K562 (cell line): ENCODE results near the gene MTF1. TPM values are rescaled to one million over a fixed set of nuclear protein-coding genes. Genes with fewer than 3 reads are reported as not detected.

Experiments
- ATAC-seq: fragments of 200-7000 bp; cut with Tn5 transposase; 3 replicates; pipeline ENCODE4 v1.9.1; 2020; ENCODE audit warnings: moderate library complexity
- BruUV-seq: library from RNA; stranded (reverse); fragments of 400-500 nt; replicated peaks from 2 replicates; lab custom pipeline; 2021; lab: Mats Ljungman, UMichigan
- CTCF ChIA-PET: fragments of 300-600 bp; formaldehyde crosslinking; extraction: SDS; loops from one replicate; lab custom pipeline; 2021; ENCODE audit warnings: low intra/inter-chr PET ratio; lab: Yijun Ruan, JAX
- POLR2A ChIA-PET: fragments of 300-600, 350-650 bp; sonication (Branson Sonifier 250); formaldehyde crosslinking; extraction: SDS; loops from one replicate; lab custom pipeline; 2021; ENCODE audit warnings: antibody characterized with exemption, inconsistent platforms; lab: Yijun Ruan, JAX
- DNase-seq, 4 experiments: peaks; one replicate each; pipeline versions ENCODE4 v3.0.0 to v3.0.0-alpha.2; 2011 to 2018; ENCODE audit warnings: low spot score in 3 of 4, mixed read lengths in 3 of 4; ENCODE audit errors: extremely low read depth in 1 of 4
- FAIRE-seq: peaks from 2 replicates; lab custom pipeline; 2011; peaks lifted over from hg19 to GRCh38; lab: Jason Lieb, UNC
- H2AFZ ChIP-seq: 2 replicates; pipeline ENCODE4 v1.6.0; 2011; ENCODE audit warnings: low read depth, low read length, control low read depth, inconsistent platforms
- H3K27ac ChIP-seq: fragments of 200-600 bp; 3 replicates; pipeline ENCODE4 v1.8.0; 2011; ENCODE audit warnings: low read depth, mild to moderate bottlenecking, control low read depth, inconsistent platforms, low read length, moderate library complexity, mixed read lengths; ENCODE audit errors: extremely low read depth
- H3K27me3 ChIP-seq, 2 experiments: fragments of 300-600 bp in 1 of 2; 2 replicates in 1 of 2; 3 replicates in 1 of 2; pipeline versions ENCODE4 v1.6.0 to v1.8.0; 2011; ENCODE audit warnings: inconsistent platforms in 2 of 2, low read length in 2 of 2, mild to moderate bottlenecking in 1 of 2, mixed read lengths in 1 of 2, moderate library complexity in 1 of 2; ENCODE audit not compliant: control insufficient read depth in 2 of 2, insufficient read depth in 2 of 2
- H3K36me3 ChIP-seq: fragments of 300-600 bp; 3 replicates; pipeline ENCODE4 v1.8.0; 2011; ENCODE audit warnings: mild to moderate bottlenecking, low read length, inconsistent platforms; ENCODE audit not compliant: control insufficient read depth, insufficient read depth
- H3K4me1 ChIP-seq, 2 experiments: fragments of 200-600 bp in 1 of 2; replicated peaks in 1 of 2; 2 replicates in 1 of 2; 3 replicates in 1 of 2; pipeline versions ENCODE4 v1.5.1 to v1.8.0; 2011; ENCODE audit warnings: inconsistent platforms in 2 of 2, low read length in 2 of 2, mild to moderate bottlenecking in 1 of 2, mixed read lengths in 1 of 2, moderate library complexity in 1 of 2; ENCODE audit not compliant: control insufficient read depth in 2 of 2, insufficient read depth in 2 of 2
- H3K4me2 ChIP-seq: 2 replicates; pipeline ENCODE4 v1.6.1; 2011; ENCODE audit warnings: low read length, control low read depth, inconsistent platforms, mixed read lengths; ENCODE audit not compliant: insufficient read depth
- H3K4me3 ChIP-seq: fragments of 200-600 bp; sonication (generic), shearing (Covaris generic); 2 replicates; pipeline ENCODE4 v1.5.1; 2016; ENCODE audit warnings: control low read depth, inconsistent platforms
- H3K79me2 ChIP-seq: fragments of 200-600 bp; 3 replicates; pipeline ENCODE4 v1.8.0; 2011; ENCODE audit warnings: low read length, inconsistent platforms; ENCODE audit not compliant: control insufficient read depth, insufficient read depth
- H3K9ac ChIP-seq, 2 experiments: 2 replicates each; pipeline versions ENCODE4 v1.6.0 to v1.6.1; 2011; ENCODE audit warnings: low read depth in 2 of 2, low read length in 2 of 2, control low read depth in 1 of 2, inconsistent platforms in 1 of 2, mild to moderate bottlenecking in 1 of 2, mixed read lengths in 1 of 2; ENCODE audit not compliant: insufficient read depth in 1 of 2
- H3K9me1 ChIP-seq: one replicate; pipeline ENCODE4 v1.6.0; 2011; ENCODE audit warnings: inconsistent platforms, mild to moderate bottlenecking, low read length, moderate library complexity; ENCODE audit not compliant: control insufficient read depth, insufficient read depth
- H3K9me3 ChIP-seq: replicated peaks from 2 replicates; pipeline ENCODE4 v1.5.1; 2011; ENCODE audit warnings: low read depth, low read length, inconsistent platforms; ENCODE audit not compliant: control insufficient read depth, insufficient read depth
- H4K20me1 ChIP-seq: replicated peaks from 2 replicates; pipeline ENCODE4 v1.6.1; 2011; ENCODE audit warnings: low read length, inconsistent platforms, mixed read lengths; ENCODE audit not compliant: control insufficient read depth, insufficient read depth
- BCL6 ChIP-seq: fragments of 250-450 bp; sonication (Bioruptor Pico); IDR thresholded peaks from 2 replicates; pipeline ENCODE4 v1.4.0; 2020
- GTF2B ChIP-seq: IDR thresholded peaks from 2 replicates; pipeline ENCODE4 v1.6.1; 2011; ENCODE audit not compliant: insufficient read length; ENCODE audit errors: extremely low read depth
- HMBOX1 ChIP-seq: sonication (generic); IDR thresholded peaks from 2 replicates; pipeline ENCODE4 v1.6.1; 2016
- NFIC ChIP-seq: fragments of 450-650 bp; IDR thresholded peaks from 2 replicates; pipeline ENCODE4 v1.6.1; 2017; ENCODE audit warnings: mild to moderate bottlenecking, inconsistent platforms
- PRPF4 ChIP-seq: fragments of 200-400 bp; formaldehyde crosslinking; IDR thresholded peaks from one replicate; pipeline ENCODE4 v1.6.1; 2017; ENCODE audit warnings: low read length, low read depth, mild to moderate bottlenecking; ENCODE audit not compliant: insufficient read depth, poor library complexity, severe bottlenecking
- SRF ChIP-seq, 2 experiments: fragments of 250-450, 450-650 bp in 1 of 2; sonication (Bioruptor Pico) in 1 of 2; sonication (generic) in 1 of 2; formaldehyde crosslinking; IDR thresholded peaks; 2 replicates each; pipeline versions ENCODE4 v1.5.0 to v1.5.1; 2020 to 2022; ENCODE audit warnings: mild to moderate bottlenecking in 1 of 2, missing genetic modification reagents in 1 of 2
- SRSF1 ChIP-seq: fragments of 200-400 bp; formaldehyde crosslinking; IDR thresholded peaks from 2 replicates; pipeline ENCODE4 v1.6.1; 2017; ENCODE audit warnings: mild to moderate bottlenecking, low read depth, low read length, moderate library complexity
- TCF3 ChIP-seq: sonication (generic); formaldehyde crosslinking; IDR thresholded peaks from 2 replicates; pipeline ENCODE4 v1.4.0; 2020; ENCODE audit warnings: mild to moderate bottlenecking, missing genetic modification reagents
- WGBS: fragments of 100-300 bp; shearing (Covaris generic); methylation state at CpG from one replicate; pipeline ENCODE4 v1.1.6; 2016; ENCODE audit warnings: low coverage, mixed read lengths; ENCODE audit not compliant: insufficient coverage; ENCODE audit errors: missing lambda C conversion rate; 5-methylcytosine and 5-hydroxymethylcytosine counted together
- in situ Hi-C: fragments of 300-500 bp; cut with MboI; formaldehyde crosslinking; loops from 4 replicates; pipeline ENCODE4 v1.15.0; 2018; ENCODE audit warnings: inconsistent platforms, mixed read lengths
- intact Hi-C: fragments of 100-400 bp; cut with micrococcal nuclease; formaldehyde crosslinking; loops from 2 replicates; pipeline ENCODE4 v1.14.2; 2022
- polyA plus RNA-seq, 8 experiments: library from polyadenylated mRNA; depleted of rRNA in 4 of 8; stranded (reverse) in 5 of 8; unstranded in 3 of 8; fragments of >200 nt; fragmentation: Nextera tagmentation in 2 of 8; fragmentation: Illumina TruSeq in 1 of 8; extraction: Ambion mirVana in 2 of 8; extraction: Trizol in 1 of 8; gene quantifications; 2 replicates each; pipeline versions ENCODE4 v1.2.1 to v1.2.3, GENCODE V29; 2011 to 2014; ENCODE audit warnings: inconsistent platforms in 1 of 8, missing spikeins in 1 of 8
- total RNA-seq, 7 experiments: library from RNA; depleted of rRNA in 6 of 7; stranded (reverse); fragments of >200 nt in 6 of 7; fragmentation: Illumina TruSeq in 2 of 7; extraction: Trizol in 2 of 7; gene quantifications; 2 replicates each; pipeline versions ENCODE4 v1.2.1 to v1.2.3, GENCODE V29; 2011 to 2021; ENCODE audit warnings: low replicate concordance in 1 of 7
- TF ChIP-seq, protein P1 (sequence below): fragments of 450-650 bp; conservative IDR thresholded peaks from 2 replicates; pipeline ENCODE4 v1.6.1; 2016; ENCODE audit warnings: missing genetic modification characterization, low read depth, mild to moderate bottlenecking, control low read depth, missing compliant biosample characterization
- TF ChIP-seq, protein P2 (sequence below): fragments of 450-650 bp; formaldehyde crosslinking; IDR thresholded peaks from 2 replicates; pipeline ENCODE4 v1.4.0; 2020; ENCODE audit warnings: mild to moderate bottlenecking, moderate library complexity

Gene MTF1
- total and polyA plus RNA-seq, 9 of the 15 experiments (the other 6 are each of a cell fraction or from before 2014, with no cell fraction given) = 1.1 to 12.2 (median 4.3) TPM

GRCh38 chr1:37840711-37841110, 18.7 kb downstream of the MTF1 start:
- no peak overlapping the region for H3K27ac ChIP-seq
- 93% methylated on average over 1 of the region's 1 CpG for whole genome bisulfite sequencing
- DNase-seq (no peak), ATAC-seq (no peak), FAIRE-seq (no peak)
- BruUV-seq = no TSS peak
- no peaks in the 10 kb centered on the region for H3K9me3 ChIP-seq
- intact Hi-C loops = no loop called here
- no peaks in the 10 kb centered on the region for H3K9me1 ChIP-seq
- peaks cover 13% of the 10 kb centered on the region; the same call in 1 of the 3 replicates for H3K79me2 ChIP-seq
- TF ChIP-seq HMBOX1 (no peak), NFIC (peak; percentile 41; the same call in 1 of the 2 replicates)
- peak overlapping the region in 1 of 2 experiments; percentile 51; a peak in 1 of 4 replicates for H3K9ac ChIP-seq
- H3K36me3 ChIP-seq = peaks cover 46% of the 10 kb centered on the region
- in situ Hi-C loops = no loop called here
- CTCF ChIA-PET = no interaction called here
- H2AFZ ChIP-seq = no peak overlapping the region
- no peaks in the 10 kb centered on the region for H4K20me1 ChIP-seq
- no peaks in the 10 kb centered on the region for H3K27me3 ChIP-seq
- no peak overlapping the region for H3K4me3 ChIP-seq
- H3K4me1 ChIP-seq = peaks cover 0 to 11% of the 10 kb centered on the region in 2 experiments; a peak in 2 of 5 replicates
- POLR2A ChIA-PET = interaction anchor here (0.5 to 1.7 kb wide), 5 partner anchors 10 to 109 kb away, joined by 3 to 5 read pairs (median 4); partner anchors contain the start of genes C1orf122 and YRDC
- no peak overlapping the region for H3K4me2 ChIP-seq

DNA sequence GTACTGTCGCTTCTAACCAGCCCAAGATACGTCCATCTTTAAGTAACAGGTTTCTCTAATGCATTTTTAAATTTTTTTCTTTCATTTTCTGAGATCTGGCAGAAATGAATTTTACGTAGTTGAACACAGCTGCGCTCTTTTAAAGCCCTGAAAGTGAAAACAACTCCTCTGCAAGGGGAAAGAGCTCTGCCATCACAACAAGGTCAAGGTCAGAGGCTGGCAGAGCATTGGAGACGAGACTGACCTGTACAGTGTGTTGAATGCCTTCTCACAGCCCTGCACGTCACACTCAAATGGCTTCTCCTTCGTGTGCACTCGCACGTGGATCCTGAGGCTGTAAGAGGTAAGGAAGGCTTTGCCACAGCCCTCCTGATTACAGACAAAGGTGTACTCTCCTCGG, 19.7 kb downstream of the MTF1 start:
- no peak overlapping the region for H2AFZ ChIP-seq
- peaks cover 3% of the 10 kb centered on the region; the same call in 1 of the 3 replicates for H3K79me2 ChIP-seq
- CTCF ChIA-PET = no interaction called here
- ATAC-seq = no peak
- H3K9me3 ChIP-seq = no peaks in the 10 kb centered on the region
- no peak overlapping the region for H3K27ac ChIP-seq
- no peak overlapping the region for H3K4me2 ChIP-seq
- no peak overlapping the region for H3K9ac ChIP-seq
- 93% methylated on average over 10 of the region's 10 CpGs for WGBS
- no peak for DNase-seq
- no peaks in the 10 kb centered on the region for H3K27me3 ChIP-seq
- H3K36me3 ChIP-seq = peaks cover 55% of the 10 kb centered on the region
- intact Hi-C loops (no loop called here), in situ Hi-C loops (no loop called here)
- H3K9me1 ChIP-seq = no peaks in the 10 kb centered on the region
- peaks cover 0 to 2% of the 10 kb centered on the region in 2 experiments; a peak in 1 of 5 replicates for H3K4me1 ChIP-seq
- POLR2A ChIA-PET = interaction anchor here (1.1 to 1.7 kb wide), 2 partner anchors 11 to 37 kb away, joined by 3 to 5 read pairs; no protein-coding TSS in a partner anchor
- H3K4me3 ChIP-seq = no peak overlapping the region
- FAIRE-seq = no peak
- BruUV-seq = no TSS peak
- no peaks in the 10 kb centered on the region for H4K20me1 ChIP-seq
- no peak for TF ChIP-seq BCL6 (CRISPR knock-in tag)
- TF ChIP-seq PRPF4 = no peak
- no peak for TF ChIP-seq SRSF1
- TF ChIP-seq, protein P1, sequence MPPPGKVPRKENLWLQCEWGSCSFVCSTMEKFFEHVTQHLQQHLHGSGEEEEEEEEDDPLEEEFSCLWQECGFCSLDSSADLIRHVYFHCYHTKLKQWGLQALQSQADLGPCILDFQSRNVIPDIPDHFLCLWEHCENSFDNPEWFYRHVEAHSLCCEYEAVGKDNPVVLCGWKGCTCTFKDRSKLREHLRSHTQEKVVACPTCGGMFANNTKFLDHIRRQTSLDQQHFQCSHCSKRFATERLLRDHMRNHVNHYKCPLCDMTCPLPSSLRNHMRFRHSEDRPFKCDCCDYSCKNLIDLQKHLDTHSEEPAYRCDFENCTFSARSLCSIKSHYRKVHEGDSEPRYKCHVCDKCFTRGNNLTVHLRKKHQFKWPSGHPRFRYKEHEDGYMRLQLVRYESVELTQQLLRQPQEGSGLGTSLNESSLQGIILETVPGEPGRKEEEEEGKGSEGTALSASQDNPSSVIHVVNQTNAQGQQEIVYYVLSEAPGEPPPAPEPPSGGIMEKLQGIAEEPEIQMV (tag) = no peak
- TF ChIP-seq GTF2B = no peak
- TF ChIP-seq SRF (CRISPR knock-in tag; IDR thresholded peaks at IDR 0.05) = no peak
- no peak for TF ChIP-seq TCF3 (CRISPR knock-in tag)
- TF ChIP-seq, protein P2, sequence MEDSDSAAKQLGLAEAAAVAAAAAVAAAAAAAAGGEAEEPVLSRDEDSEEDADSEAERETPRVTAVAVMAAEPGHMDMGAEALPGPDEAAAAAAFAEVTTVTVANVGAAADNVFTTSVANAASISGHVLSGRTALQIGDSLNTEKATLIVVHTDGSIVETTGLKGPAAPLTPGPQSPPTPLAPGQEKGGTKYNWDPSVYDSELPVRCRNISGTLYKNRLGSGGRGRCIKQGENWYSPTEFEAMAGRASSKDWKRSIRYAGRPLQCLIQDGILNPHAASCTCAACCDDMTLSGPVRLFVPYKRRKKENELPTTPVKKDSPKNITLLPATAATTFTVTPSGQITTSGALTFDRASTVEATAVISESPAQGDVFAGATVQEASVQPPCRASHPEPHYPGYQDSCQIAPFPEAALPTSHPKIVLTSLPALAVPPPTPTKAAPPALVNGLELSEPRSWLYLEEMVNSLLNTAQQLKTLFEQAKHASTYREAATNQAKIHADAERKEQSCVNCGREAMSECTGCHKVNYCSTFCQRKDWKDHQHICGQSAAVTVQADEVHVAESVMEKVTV = no peak
